GM12878 (cell line): ENCODE results near the gene MROH9. TPM values are rescaled to one million over a fixed set of nuclear protein-coding genes. Genes with fewer than 3 reads are reported as not detected.
A peak's percentile ranks its signal among the peaks of the same experiment; 100 is the strongest.

Source experiments
- ATAC-seq: fragments of 200-7000 bp; cut with Tn5 transposase; 3 replicates; pipeline ENCODE4 v1.9.1; 2020; ENCODE audit warnings: mild to moderate bottlenecking, moderate library complexity
- Bru-seq: library from RNA; stranded (reverse); fragments of 400-500 nt; gene quantifications from one replicate; lab custom pipeline; 2021; lab: Mats Ljungman, UMichigan
- BruChase-seq, 2 experiments: library from RNA; stranded (reverse); fragments of 400-500 nt; gene quantifications; one replicate each; lab custom pipeline; 2021; lab: Mats Ljungman, UMichigan
- BruUV-seq: library from RNA; stranded (reverse); fragments of 400-500 nt; replicated peaks from 2 replicates; lab custom pipeline; 2021; lab: Mats Ljungman, UMichigan
- CTCF ChIA-PET: fragments of 300-600 bp; sonication (Branson Sonifier 250); formaldehyde crosslinking; extraction: SDS; loops from one replicate; lab custom pipeline; 2021; ENCODE audit warnings: inconsistent platforms; lab: Yijun Ruan, JAX
- POLR2A ChIA-PET: fragments of 350-600 bp; formaldehyde crosslinking; extraction: SDS; loops from one replicate; lab custom pipeline; 2021; ENCODE audit warnings: inconsistent platforms; lab: Charles Lee
- RAD21 ChIA-PET: fragments of 300-600 bp; sonication (Branson Sonifier 250); formaldehyde crosslinking; loops from one replicate; lab custom pipeline; 2023; ENCODE audit warnings: antibody characterized with exemption; ENCODE audit not compliant: unreplicated experiment; lab: Charles Lee
- SMC1A ChIA-PET: fragments of 300-600 bp; sonication (Branson Sonifier 250); formaldehyde crosslinking; loops from one replicate; lab custom pipeline; 2023; ENCODE audit not compliant: unreplicated experiment, uncharacterized antibody; lab: Charles Lee
- DNase-seq: peaks from one replicate; pipeline ENCODE4 v3.0.0-alpha.2; 2011; ENCODE audit warnings: low read depth, low spot score
- FAIRE-seq: peaks from 3 replicates; lab custom pipeline; 2011; peaks lifted over from hg19 to GRCh38; lab: Jason Lieb, UNC
- H2AFZ ChIP-seq: 2 replicates; pipeline ENCODE4 v1.6.0; 2011; ENCODE audit warnings: low read depth, low read length, control low read depth; ENCODE audit not compliant: control insufficient read depth
- H3K27ac ChIP-seq: 2 replicates; pipeline ENCODE4 v1.5.1; 2011; ENCODE audit warnings: control low read depth; ENCODE audit not compliant: control insufficient read depth, insufficient read depth
- H3K27me3 ChIP-seq, 2 experiments: replicated peaks in 1 of 2; 2 replicates each; pipeline versions ENCODE4 v1.6.0 to v1.6.1; 2011; ENCODE audit warnings: low read length in 1 of 2; ENCODE audit not compliant: control insufficient read depth in 2 of 2, insufficient read depth in 2 of 2
- H3K36me3 ChIP-seq, 2 experiments: 2 replicates each; pipeline ENCODE4 v1.5.1; 2011; ENCODE audit warnings: low read length in 1 of 2; ENCODE audit not compliant: control insufficient read depth in 2 of 2, insufficient read depth in 2 of 2
- H3K4me1 ChIP-seq: 2 replicates; pipeline ENCODE4 v1.6.1; 2011; ENCODE audit warnings: mild to moderate bottlenecking, low read length, moderate library complexity, mixed read lengths; ENCODE audit not compliant: control insufficient read depth, insufficient read depth
- H3K4me2 ChIP-seq: 2 replicates; pipeline ENCODE4 v1.6.0; 2011; ENCODE audit warnings: control low read depth; ENCODE audit not compliant: control insufficient read depth, insufficient read depth
- H3K4me3 ChIP-seq: fragments of 200-600 bp; sonication (generic); 2 replicates; pipeline ENCODE4 v1.5.1; 2016
- H3K79me2 ChIP-seq: 2 replicates; pipeline ENCODE4 v1.6.0; 2011; ENCODE audit warnings: low read length; ENCODE audit not compliant: control insufficient read depth, insufficient read depth
- H3K9ac ChIP-seq: 2 replicates; pipeline ENCODE4 v1.8.0; 2011; ENCODE audit warnings: low read length, control low read depth, mixed read lengths; ENCODE audit not compliant: control insufficient read depth, insufficient read depth
- H3K9me3 ChIP-seq: replicated peaks from 3 replicates; pipeline ENCODE4 v1.5.1; 2011; ENCODE audit warnings: mild to moderate bottlenecking, low read length; ENCODE audit not compliant: control insufficient read depth, insufficient read depth
- H4K20me1 ChIP-seq: 2 replicates; pipeline ENCODE4 v1.6.0; 2011; ENCODE audit not compliant: control insufficient read depth, insufficient read depth
- ASH2L ChIP-seq: fragments of 300-600, 200-600 bp; sonication (generic); IDR thresholded peaks from 2 replicates; pipeline ENCODE4 v1.6.1; 2017; ENCODE audit warnings: low read depth, mild to moderate bottlenecking, borderline replicate concordance
- BMI1 ChIP-seq: fragments of 450-650 bp; IDR thresholded peaks from 2 replicates; pipeline ENCODE4 v1.6.1; 2016; ENCODE audit warnings: mild to moderate bottlenecking, moderate library complexity, borderline replicate concordance
- HDGF ChIP-seq: fragments of 450-650 bp; IDR thresholded peaks from 2 replicates; pipeline ENCODE4 v1.6.1; 2016; ENCODE audit warnings: antibody characterized with exemption
- RAD51 ChIP-seq: fragments of 450-650 bp; IDR thresholded peaks from 2 replicates; pipeline ENCODE4 v1.6.1; 2016; ENCODE audit warnings: moderate library complexity, mild to moderate bottlenecking, inconsistent platforms
- TAF1 ChIP-seq: IDR thresholded peaks from 2 replicates; pipeline ENCODE4 v1.6.1; 2011; ENCODE audit warnings: mild to moderate bottlenecking, low read depth, low read length, borderline replicate concordance
- WRNIP1 ChIP-seq: IDR thresholded peaks from 2 replicates; pipeline ENCODE4 v1.6.1; 2011; ENCODE audit warnings: low read depth, low read length, improper control_type of control experiment, borderline replicate concordance
- ZNF24 ChIP-seq: fragments of 450-650 bp; IDR thresholded peaks from 2 replicates; pipeline ENCODE4 v1.6.1; 2017; ENCODE audit warnings: antibody characterized with exemption, mild to moderate bottlenecking
- WGBS: methylation state at CpG from one replicate; pipeline ENCODE4 v1.1.6; 2016; ENCODE audit warnings: low lambda C conversion rate; ENCODE audit not compliant: insufficient replicate concordance, insufficient coverage; ENCODE audit errors: missing lambda C conversion rate; 5-methylcytosine and 5-hydroxymethylcytosine counted together
- in situ Hi-C: fragments of 300-500 bp; cut with MboI; formaldehyde crosslinking; loops from 9 replicates; pipeline ENCODE4 v1.14.3; 2018; ENCODE audit warnings: mixed read lengths
- intact Hi-C: fragments of 100-400 bp; cut with micrococcal nuclease; formaldehyde crosslinking; loops from one replicate; pipeline ENCODE4 v1.14.2; 2022; ENCODE audit not compliant: unreplicated experiment
- long read RNA-seq, 2 experiments: library from polyadenylated mRNA; unstranded; transcript quantifications; one replicate each; pipeline ENCODE4 v2.0.0, GENCODE V29; 2019 to 2020
- polyA minus RNA-seq, 3 experiments: library from RNA; depleted of rRNA, polyadenylated mRNA; stranded (reverse); fragments of >200 nt; gene quantifications; 2 replicates each; pipeline ENCODE4 v1.2.3, GENCODE V29; 2011
- polyA plus RNA-seq, 11 experiments: library from polyadenylated mRNA; depleted of rRNA in 4 of 11; unstranded in 6 of 11; stranded (reverse) in 5 of 11; fragments of >200 nt; fragmentation: Nextera tagmentation in 4 of 11; fragmentation: Illumina TruSeq in 1 of 11; extraction: Ambion mirVana in 4 of 11; extraction: Trizol in 1 of 11; gene quantifications; 1 replicate in 1 of 11; 2 replicates in 10 of 11; pipeline versions ENCODE4 v1.2.1 to v1.2.3, GENCODE V29; 2011 to 2016; ENCODE audit warnings: inconsistent platforms in 2 of 11, missing spikeins in 2 of 11, low read depth in 1 of 11
- total RNA-seq, 4 experiments: library from RNA; depleted of rRNA in 3 of 4; stranded (reverse); fragments of >200 nt in 3 of 4; fragmentation: Illumina TruSeq in 1 of 4; extraction: Trizol in 1 of 4; gene quantifications; 2 replicates each; pipeline versions ENCODE4 v1.2.1 to v1.2.3, GENCODE V29; 2013 to 2021

Gene MROH9, protein sequence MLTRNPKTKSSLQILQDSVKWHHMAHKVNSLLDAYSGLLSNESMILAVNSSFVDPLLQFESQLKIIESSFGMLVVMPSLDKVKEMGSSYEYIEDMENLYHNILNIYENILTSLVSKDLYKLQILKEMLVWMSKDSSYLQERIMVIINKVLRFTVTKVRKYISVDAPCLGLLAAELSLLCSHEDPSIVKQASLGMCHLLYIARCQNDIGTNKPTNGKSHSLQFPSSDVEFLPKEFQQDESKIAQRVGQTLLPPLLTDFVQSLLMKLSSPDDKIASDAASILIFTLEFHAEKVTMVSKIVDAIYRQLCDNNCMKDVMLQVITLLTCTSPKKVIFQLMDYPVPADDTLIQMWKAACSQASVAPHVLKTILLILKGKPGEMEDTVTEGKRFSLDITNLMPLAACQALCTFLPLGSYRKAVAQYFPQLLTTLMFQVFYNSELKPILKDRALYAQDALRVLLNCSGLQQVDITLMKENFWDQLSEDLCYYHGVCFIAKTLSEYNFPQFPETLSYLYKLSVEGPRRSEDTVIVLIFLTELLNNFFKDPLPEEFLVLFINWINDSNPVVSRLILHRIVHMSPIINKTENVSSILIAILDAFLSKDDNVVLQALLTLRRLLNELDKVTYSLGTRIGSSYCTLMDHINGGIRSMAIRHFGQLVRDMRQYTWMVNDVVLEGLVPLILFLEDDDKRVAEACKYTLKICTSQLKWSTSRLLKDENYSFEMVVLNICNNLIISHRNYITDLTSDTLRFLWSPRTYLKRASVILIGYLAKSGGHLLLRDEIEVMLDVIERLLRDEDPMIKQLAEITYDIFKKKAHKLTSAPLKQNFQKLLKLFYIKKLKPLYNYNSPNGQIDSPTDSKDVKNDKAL
- total RNA-seq (2013; cell fraction: nucleolus; rRNA removed): not detected in 2 replicates
- total RNA-seq (2014; rRNA removed): not detected in 2 replicates
- not detected in 2 replicates for total RNA-seq (2014; rRNA removed; fragmentation: Illumina TruSeq; extraction: Trizol)
- not detected in 2 replicates for total RNA-seq (2021)
- not detected for polyA plus RNA-seq (2011; ENCODE audit: low read depth)
- polyA plus RNA-seq (2011; rRNA removed): not detected in 2 replicates
- not detected in 2 replicates for polyA plus RNA-seq (2011; cell fraction: cytosol; rRNA removed)
- polyA plus RNA-seq (2011; cell fraction: nucleus; rRNA removed): not detected in 2 replicates
- not detected in 2 replicates for polyA plus RNA-seq (2012)
- not detected in 2 replicates for polyA plus RNA-seq (2014; fragmentation: Illumina TruSeq; extraction: Trizol)
- polyA plus RNA-seq (2014; fragmentation: Nextera tagmentation; extraction: Ambion mirVana): not detected
- not detected in 2 replicates for polyA plus RNA-seq (2014; rRNA removed)
- polyA plus RNA-seq (2016; fragmentation: Nextera tagmentation; extraction: Ambion mirVana): not detected
- not detected in 2 replicates for polyA minus RNA-seq (2011; rRNA and poly(A)+ RNA removed)
- polyA minus RNA-seq (2011; cell fraction: cytosol; rRNA and poly(A)+ RNA removed): not detected in 2 replicates
- not detected in 2 replicates for polyA minus RNA-seq (2011; cell fraction: nucleus; rRNA and poly(A)+ RNA removed)
- Bru-seq, nascent RNA: not detected
- BruChase-seq, experiment 1, labeled RNA remaining after a 6-hour chase: percentile 2 among the genes with signal in this experiment
- percentile 0 among the genes with signal in this experiment for BruChase-seq, experiment 2, labeled RNA remaining after a 2-hour chase
- long read RNA-seq, experiment 1: 0 reads
- long read RNA-seq, experiment 2: 0 reads

- no peak for DNase-seq
- TF ChIP-seq TAF1 (no peak), ZNF24 (no peak), WRNIP1 (no peak), RAD51 (no peak), HDGF (no peak), ASH2L (no peak), BMI1 (no peak)
- Histone ChIP-seq H3K9ac (no peak within 1 kb of the TSS), H3K79me2 (no peaks in the 10 kb centered on the region), H3K27me3 (no peaks in the 10 kb centered on the region), H3K4me3 (no peak within 1 kb of the TSS), H3K9me3 (peaks cover 1% of the 10 kb centered on the region; the same call in 2 of the 3 replicates), H2AFZ (no peak within 1 kb of the TSS), H3K4me1 (peaks cover 5% of the 10 kb centered on the region; the same call in 1 of the 2 replicates), H3K4me2 (no peak within 1 kb of the TSS), H3K36me3 (no peaks in the 10 kb centered on the region), H3K27ac (no peak within 1 kb of the TSS), H4K20me1 (no peaks in the 10 kb centered on the region)
- ATAC-seq: no peak
- FAIRE-seq: no peak
- in situ Hi-C loops (no loop called here), intact Hi-C loops (no loop called here)
- ChIA-PET POLR2A (no interaction called here), CTCF (no interaction called here), SMC1A (interaction anchor here (1.0 kb wide), 1 partner anchor 35 kb away, joined by 3 read pairs; no protein-coding TSS in a partner anchor), RAD21 (no interaction called here)
- BruUV-seq: no TSS peak
- 7% methylated on average over 2 of the region's 2 CpGs for WGBS
Measured at GRCh38 chr1:170935231-170935630, at the start of gene MROH9. Gene MROH9, plus strand, starts transcription at chr1:170935534. Its CDS starts 10,023 bp downstream, at chr1:170945557.
